ACHN (cell line): ENCODE measurements around the gene CNGA1.
A peak's percentile ranks its signal among the peaks of the same experiment; 100 is the strongest.
"Not testable (repeated sequence)": the region's sequence is repeated elsewhere in the genome, so short reads cannot be mapped to it uniquely, and the experiment has no call there.

Source experiments
- DNase-seq: peaks from one replicate; pipeline ENCODE4 v3.0.0-alpha.2; 2015
- in situ Hi-C: cut with HindIII; loops from 2 replicates; pipeline ENCODE4 v1.10.0; 2017; ENCODE audit warnings: low sequenced_read_pairs, low pct_ligation_motif_present, low pct_unique_long_range_greater_than_20kb

The CNGA1 gene

GRCh38 chr4:48033412-48033811, 16.9 kb upstream of the CNGA1 start:
- DNase-seq: no peak
- in situ Hi-C loops: no loop called here

GRCh38 chr4:48032721-48033120, 16.2 kb upstream of the CNGA1 start:
- in situ Hi-C loops: no loop called here
- no peak for DNase-seq

DNA sequence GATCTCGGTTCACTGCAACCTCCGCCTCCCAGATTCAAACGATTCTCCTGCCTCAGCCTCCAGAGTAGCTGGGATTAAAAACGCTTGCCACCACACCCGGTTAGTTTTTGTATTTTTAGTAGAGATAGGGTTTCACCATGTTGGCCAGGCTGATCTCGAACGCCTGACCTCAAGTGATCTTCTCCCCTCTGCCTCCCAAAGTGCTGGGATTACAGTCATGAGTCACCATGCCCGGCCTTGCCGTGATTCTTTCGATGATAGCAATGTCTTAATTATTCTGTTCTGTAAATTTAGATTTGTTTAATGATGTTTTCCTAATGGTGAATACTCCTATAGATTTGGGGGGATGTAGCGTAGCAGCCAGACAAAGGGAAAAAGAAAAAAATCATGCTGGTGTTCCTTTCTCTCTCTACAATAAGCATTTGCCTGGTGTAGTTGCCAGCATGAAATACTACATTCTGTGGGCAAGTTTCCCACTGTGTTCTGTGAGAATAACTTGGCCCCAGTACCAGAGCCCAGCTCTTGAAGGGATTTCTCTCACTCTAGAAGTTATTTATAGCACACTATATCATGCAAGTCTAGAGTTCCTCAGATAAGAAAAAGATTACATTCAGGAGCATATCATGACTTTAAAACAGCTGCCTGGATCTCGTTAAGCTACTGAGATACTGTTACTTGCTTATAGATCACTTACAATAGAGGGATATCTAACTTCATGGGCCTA, 15.5 kb upstream of the CNGA1 start:
- DNase-seq: no peak
- in situ Hi-C loops: no loop called here

DNA sequence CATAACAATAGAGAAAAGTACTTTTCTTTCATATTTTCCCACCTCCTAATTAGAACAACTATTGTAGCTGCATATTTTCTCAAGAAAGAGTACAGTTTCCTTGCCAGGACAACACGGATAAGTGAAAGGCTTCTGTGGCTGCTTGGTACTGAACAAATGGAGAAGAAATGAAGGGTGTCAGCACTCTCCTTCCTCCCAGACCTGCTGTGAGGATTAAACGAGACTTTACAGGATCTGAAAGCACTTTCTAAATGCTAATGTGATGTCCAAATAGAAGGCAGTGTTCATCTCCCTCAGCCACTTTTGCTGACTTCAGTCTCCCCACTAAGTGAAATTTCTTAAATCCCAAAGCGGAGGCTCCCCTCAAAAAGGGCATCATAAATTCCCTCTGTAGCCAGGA, 14.0 kb upstream of the CNGA1 start:
- no peak for DNase-seq
- in situ Hi-C loops: no loop called here

DNA sequence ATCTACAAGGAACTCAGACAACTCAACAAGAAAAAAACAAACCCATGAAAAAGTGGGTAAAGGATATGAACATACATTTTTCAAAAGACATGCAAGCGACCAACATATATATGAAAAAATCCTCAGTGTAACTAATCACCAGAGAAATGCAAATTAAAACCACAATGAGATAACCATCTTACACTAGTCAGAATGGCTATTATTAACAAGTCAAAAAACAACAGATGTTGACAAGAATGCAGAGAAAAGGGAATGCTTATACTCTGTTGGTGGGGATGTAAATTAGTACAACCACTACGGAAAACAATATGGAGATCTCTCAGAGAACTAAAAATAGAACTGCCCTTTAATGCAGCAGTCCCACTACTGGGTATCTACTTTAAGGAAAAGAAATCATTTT, 12.2 kb upstream of the CNGA1 start:
- in situ Hi-C loops: no loop called here
- DNase-seq: no peak

- no peak for DNase-seq
These were observed 11.2 kb upstream of the CNGA1 start for GRCh38 chr4:48027653-48028052.

GRCh38 chr4:48025005-48025404, 8.5 kb upstream of the CNGA1 start:
- no peak for DNase-seq
- in situ Hi-C loops: no loop called here

More at GRCh38 chr4:48027653-48028052, 11.2 kb upstream of the CNGA1 start:
- in situ Hi-C loops: no loop called here

GRCh38 chr4:48024522-48024921, 8.0 kb upstream of the CNGA1 start:
- in situ Hi-C loops: no loop called here
- no peak for DNase-seq

- in situ Hi-C loops: no loop called here
These were observed 5.8 kb upstream of the CNGA1 start for GRCh38 chr4:48022192-48022799.

GRCh38 chr4:48021100-48021499, 4.6 kb upstream of the CNGA1 start:
- no peak for DNase-seq
- in situ Hi-C loops: no loop called here

More at GRCh38 chr4:48022192-48022799, 5.8 kb upstream of the CNGA1 start:
- no peak for DNase-seq

- in situ Hi-C loops: no loop called here
- DNase-seq: no peak
These were observed 1.6 kb upstream of the CNGA1 start for GRCh38 chr4:48018112-48018511.

- DNase-seq: peak; percentile 90
- in situ Hi-C loops: no loop called here
These were observed 659 bp upstream of the CNGA1 start for GRCh38 chr4:48017108-48017571.

DNA sequence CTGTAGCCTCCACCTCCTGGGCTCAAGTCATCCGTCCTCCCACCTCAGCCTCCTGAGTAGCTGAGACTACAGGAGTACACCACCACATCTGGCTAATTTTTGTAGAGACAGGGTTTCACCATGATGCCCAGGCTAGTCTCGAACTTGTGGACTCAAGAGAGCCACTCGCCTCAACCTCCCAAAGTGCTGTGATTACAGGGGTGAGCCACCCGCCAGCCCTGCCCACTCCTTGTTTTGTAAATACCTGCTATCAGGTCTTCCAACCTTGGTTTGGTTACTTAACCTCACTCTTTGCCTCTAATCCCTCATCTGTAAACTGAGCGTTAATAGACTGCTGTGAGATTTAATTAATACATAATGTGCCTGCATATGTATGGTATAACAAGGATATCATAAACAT, 803 bp downstream of the CNGA1 start:
- DNase-seq: no peak
- in situ Hi-C loops: no loop called here

DNA sequence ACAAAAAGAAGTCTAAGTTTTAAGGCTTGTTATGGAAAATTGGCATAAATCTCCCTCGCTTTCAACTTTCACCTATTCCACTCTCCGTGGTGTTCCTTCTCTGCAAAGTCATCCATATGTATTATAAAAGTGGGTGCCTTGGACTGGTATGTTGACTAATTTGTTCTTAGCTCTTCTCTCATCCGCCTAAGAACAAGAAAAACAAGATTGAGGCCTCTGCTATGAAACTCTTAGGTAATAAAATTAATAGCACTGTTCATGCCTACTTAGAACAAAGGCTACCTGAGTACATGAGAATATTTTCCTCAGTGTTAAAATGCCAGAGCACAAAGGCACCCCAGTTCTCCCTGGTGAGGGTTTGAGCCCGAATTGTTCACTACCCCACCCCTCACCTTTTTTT, 1.3 kb downstream of the CNGA1 start:
- in situ Hi-C loops: no loop called here
- no peak for DNase-seq

GRCh38 chr4:48012824-48013223, 3.7 kb downstream of the CNGA1 start:
- no peak for DNase-seq
- in situ Hi-C loops: no loop called here

- DNase-seq: no peak
- in situ Hi-C loops: no loop called here
These were observed 4.8 kb downstream of the CNGA1 start for GRCh38 chr4:48011722-48012121.

DNA sequence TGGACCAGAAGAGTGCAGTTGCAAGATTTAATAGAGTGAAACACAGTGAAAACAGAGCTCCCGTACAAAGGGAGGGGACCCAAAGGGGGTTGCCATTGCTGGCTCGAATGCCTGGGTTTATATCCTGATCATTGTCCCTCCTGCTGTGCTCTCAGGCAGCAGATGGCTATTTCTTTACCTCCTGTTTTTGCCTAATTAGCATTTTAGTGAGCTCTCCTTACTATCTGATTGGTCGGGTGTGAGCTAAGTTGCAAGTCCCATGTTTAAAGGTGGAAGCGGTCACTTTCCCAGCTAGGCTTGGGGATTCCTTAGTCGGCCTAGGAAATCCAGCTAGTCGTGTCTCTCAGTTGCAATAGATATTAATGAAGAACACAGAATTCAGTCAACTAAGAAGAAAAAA, 5.6 kb downstream of the CNGA1 start:
- DNase-seq, in situ Hi-C loops: not testable (repeated sequence)

DNA sequence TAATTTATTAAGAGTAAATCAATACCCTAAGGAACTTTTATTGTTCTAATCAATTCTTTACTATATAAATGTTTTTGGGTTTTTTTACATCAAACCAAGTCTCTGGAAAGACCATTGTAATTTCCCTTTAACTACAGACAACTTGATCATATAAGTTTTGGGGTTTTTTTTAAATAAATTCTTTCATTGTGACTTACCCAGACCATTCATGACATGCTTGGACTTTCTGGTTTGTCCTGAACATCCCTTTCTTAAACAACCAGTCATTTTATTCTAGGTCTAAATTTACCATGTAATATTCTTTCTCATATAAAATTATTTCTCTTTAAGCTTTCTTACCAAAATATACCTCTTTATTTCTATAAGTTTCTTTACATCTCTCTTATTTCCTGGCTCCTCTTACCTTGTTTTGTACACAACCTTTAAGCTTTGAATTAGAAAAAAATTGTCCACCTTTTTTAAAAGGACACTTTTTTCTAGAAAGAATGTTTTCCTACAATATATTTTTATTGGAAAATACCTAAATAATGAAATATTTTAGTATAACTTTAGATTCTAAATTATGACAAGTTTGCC, 8.4 kb downstream of the CNGA1 start:
- in situ Hi-C loops: no loop called here
- peak; percentile 3 for DNase-seq

DNA sequence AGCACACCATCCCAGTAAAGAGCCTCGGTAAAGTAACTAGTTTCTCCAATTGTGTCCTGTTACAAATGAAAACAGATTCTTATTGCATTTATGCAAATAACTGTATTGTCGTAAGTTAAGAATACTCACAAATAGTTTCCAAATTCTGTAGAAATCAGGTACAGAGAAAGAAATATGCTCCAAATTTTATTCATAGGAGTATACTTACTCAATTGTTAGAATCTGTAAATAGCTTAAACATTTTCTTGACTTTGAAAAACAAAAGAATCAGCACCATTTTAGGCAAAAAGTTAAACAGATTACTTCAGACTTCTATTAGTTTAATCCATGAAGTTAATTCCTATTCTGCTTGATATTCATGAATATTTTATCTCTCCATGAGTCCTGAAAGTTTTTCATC, 10.7 kb downstream of the CNGA1 start:
- no peak for DNase-seq

GRCh38 chr4:48003568-48003967, 12.9 kb downstream of the CNGA1 start:
- in situ Hi-C loops: not testable (repeated sequence)
- peak; percentile 48 for DNase-seq

More for the DNA sequence above, 10.7 kb downstream of the CNGA1 start:
- in situ Hi-C loops: no loop called here
